RCC 7860 (cell line): ENCODE measurements around the gene HCN4.

Experiments
- DNase-seq: peaks from one replicate; pipeline ENCODE4 v3.0.0-alpha.2; 2015; ENCODE audit warnings: low spot score
- FAIRE-seq: peaks from 2 replicates; lab custom pipeline; 2012; peaks lifted over from hg19 to GRCh38; lab: Jason Lieb, UNC

HCN4 gene

DNA sequence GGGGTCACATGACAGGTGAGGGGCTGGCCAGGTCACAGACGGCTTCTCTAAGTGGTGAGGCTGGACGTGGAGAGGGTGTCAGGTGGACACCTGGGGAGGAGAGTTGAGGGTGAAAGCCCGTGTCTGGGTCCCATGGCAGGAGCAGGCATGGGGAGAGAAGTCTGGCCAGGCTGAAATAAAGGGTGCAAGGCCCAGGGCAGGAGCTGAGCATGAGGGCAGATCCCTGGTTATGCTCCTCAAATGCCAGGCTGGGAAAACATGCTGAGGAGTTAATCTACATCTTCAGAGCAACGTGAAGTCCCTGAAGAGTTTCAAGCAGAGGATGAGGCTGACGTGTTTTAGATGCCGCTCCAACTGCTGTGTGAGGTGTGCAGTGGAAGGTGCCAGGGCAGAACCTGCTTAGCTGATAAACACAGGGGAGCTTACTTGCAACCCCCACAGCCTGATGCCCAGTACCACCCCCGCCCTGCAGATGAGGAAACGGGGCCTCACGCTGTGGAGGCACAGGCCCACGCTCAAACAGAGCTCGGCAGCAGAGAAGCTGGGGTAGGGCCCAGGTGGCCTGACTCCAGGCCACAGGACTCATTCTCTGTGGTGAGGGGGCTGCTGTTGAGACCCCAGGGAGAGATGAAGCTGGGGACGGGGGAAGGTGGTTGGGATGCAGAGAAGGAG lies 40.5 kb downstream of the HCN4 start:
- DNase-seq = no peak
- FAIRE-seq = no peak

DNA sequence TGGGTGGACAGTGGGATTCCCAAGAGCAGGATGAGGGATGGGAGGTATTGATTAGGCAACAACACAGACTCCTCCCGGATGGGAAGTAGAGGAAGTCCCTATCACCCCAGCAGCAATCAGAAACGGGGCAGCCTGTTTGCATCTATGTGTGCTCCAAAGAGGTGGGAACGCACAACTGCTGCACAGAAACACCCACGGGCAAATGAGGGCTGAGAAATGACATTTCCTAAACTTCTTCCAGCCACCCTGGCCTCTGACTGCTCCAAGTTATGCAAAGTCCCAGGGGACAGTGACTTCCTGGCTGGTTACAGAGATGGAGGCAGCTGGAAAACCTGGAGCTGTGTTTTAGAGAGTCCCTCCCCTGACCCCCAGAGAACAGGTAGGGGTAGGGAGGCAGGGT lies 42.6 kb downstream of the HCN4 start:
- DNase-seq = no peak
- no peak for FAIRE-seq

GRCh38 chr15:73325191-73325861 lies 43.4 kb downstream of the HCN4 start:
- no peak for FAIRE-seq
- DNase-seq = peak; percentile 22

- FAIRE-seq (no peak), DNase-seq (no peak)
Measured at GRCh38 chr15:73324496-73325170, 44.1 kb downstream of the HCN4 start.

GRCh38 chr15:73323956-73324355 lies 44.8 kb downstream of the HCN4 start:
- FAIRE-seq (no peak), DNase-seq (no peak)

- DNase-seq (no peak), FAIRE-seq (no peak)
Measured at GRCh38 chr15:73323374-73323955, 45.3 kb downstream of the HCN4 start.

DNA sequence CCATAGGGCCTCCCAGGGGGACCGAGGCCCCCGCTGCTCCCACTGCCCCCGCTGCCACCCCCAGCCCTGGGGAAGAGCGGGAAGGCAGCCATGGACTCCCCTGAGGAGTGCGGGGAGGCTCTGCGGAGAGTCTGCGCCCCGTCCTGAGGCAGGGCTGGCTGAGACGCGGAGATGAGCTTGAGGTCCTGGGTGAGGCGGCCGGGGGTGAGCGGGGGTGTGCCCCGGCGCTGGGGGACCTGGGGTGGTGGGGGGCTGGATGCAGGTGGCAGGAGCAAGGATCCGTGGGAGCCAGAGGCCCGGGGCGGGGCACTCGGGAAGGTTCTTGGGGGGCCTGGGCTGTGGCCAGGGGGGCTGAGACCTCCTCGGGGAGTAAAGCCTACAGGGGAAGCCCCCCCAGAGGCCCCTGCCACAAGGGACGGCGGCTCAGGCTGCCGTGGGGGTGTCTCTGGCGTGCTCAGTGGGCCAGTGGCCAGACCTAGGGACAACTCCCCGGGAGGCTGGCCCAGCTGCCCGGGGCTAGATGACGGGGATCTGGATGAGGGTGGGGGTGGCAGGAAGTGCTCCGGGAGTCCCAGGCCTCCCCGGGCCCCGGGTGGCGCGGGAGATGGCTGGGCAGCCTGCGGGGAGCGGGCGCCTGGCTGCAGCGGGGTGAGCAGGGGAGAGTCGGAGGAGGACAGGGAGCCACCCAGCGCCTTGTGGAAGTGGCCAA lies 45.9 kb downstream of the HCN4 start:
- FAIRE-seq (no peak), DNase-seq (no peak)

DNA sequence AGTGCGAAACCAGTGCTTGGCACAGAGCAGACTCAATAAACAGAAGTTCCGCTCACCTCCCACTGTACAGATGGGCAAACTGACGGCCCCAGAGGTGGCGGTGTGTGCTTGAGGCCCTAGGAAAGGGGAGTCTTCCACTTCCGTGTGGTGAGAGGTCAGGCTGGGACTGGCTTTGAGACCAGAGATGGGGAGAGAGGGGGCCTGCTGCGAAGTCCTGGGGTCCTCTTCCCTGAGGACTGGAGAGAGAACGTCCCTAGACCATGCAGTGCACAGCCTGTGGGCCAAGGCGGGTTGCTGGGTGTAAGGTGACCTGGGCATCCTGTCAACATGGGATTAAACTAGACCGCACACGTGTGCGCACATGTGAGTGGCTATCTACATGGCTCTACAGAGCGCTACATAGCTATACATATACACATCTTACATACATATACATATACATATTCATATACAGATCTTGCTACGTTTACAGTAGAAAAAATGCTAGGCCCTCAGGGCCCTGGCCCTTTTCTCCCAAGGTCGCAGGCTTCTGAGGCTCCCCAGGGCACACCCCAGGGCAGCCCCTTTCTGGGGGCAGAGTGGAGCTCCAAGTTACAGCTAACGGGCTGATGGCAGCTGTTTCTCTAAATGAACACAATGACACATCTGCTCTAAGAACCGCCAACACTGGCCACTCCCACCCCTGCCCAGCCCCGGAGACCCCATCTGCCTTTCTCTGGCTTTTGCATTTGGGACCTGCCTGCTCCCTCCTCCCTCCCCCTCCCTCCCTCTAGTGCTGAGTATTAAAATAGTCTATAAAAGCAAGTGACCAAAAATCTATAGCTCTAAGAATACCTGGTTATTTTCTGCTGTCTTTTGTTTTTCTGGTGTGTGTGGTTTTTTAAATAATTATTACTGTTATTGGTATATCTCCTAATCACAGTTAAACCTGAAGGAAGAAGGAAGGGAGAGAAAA lies 47.0 kb downstream of the HCN4 start:
- DNase-seq = no peak

GRCh38 chr15:73320619-73321180 lies 48.1 kb downstream of the HCN4 start:
- FAIRE-seq (no peak), DNase-seq (no peak)

More for the DNA sequence above, 47.0 kb downstream of the HCN4 start:
- no peak for FAIRE-seq

- DNase-seq = no peak
- FAIRE-seq = no peak
Measured at GRCh38 chr15:73319460-73320245, 49.1 kb downstream of the HCN4 start.

DNA sequence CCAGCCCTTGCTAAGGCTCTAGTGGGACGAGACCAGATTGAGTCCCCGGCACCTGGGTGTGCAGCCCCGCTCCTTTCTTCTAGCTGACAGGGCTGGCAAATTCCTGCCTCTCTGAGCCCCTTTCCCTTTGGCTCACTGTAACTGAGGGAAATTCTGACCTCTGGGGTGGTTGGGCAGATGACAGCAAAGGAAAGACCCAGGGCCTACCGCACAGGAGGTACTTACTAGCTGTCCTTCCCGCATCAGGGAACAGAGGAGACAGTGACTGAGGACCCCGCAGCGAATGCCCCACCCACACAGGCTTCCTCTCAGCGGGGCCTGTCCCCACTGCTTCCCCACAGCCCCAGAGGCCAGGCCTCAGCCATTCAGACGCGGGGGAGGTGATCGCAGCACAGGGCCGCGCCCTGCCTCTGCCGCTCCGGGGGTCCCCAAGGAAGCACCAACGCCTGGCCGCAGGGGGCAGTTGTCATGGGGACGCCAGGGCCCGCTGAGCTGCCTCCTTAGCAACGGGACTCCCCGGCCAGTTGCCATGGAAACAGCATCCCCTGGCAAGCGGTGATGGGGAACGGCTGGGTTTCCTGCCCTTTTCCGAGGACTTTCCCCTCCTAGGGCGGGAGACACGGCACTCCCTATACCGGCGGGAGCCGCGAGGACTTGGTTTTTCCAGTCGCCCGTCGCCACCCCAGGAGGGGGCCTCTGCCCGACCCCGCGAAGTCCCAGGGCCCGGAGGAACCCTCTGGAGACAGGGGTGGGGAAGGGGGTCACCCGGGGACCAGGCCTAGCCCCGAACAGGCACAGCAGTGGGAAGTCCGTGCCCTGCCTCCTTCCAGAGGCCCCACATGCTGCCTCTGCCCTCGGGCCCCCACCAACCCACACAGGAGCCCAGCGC lies 50.1 kb downstream of the HCN4 start:
- FAIRE-seq (no peak), DNase-seq (peak; percentile 26)

- DNase-seq (peak; percentile 21), FAIRE-seq (no peak)
Measured at GRCh38 chr15:73317651-73318462, 50.9 kb downstream of the HCN4 start.

DNA sequence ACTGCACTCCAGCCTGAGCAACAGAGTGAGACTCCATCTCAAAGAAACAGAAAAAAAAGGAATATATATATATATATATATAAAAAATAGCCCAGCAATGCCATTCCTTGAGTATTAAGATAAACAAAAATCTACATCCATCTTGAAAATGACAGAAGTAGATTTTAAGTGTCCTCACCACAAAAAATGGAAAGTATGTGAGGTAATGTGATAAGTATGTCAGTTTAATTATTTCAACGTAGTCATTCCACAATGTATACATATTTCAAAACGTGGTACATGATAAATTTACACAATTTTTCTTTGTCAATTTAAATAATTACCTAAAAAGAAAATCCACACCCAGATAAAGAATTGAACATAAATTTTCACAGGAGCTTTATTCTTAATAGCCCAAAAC lies 54.9 kb downstream of the HCN4 start:
- no peak for FAIRE-seq
- no peak for DNase-seq

- no peak for DNase-seq
- FAIRE-seq = no peak
Measured at GRCh38 chr15:73308305-73308704, 60.5 kb downstream of the HCN4 start.

GRCh38 chr15:73305331-73306211 lies 63.2 kb downstream of the HCN4 start:
- no peak for FAIRE-seq
- peak; percentile 47 for DNase-seq

DNA sequence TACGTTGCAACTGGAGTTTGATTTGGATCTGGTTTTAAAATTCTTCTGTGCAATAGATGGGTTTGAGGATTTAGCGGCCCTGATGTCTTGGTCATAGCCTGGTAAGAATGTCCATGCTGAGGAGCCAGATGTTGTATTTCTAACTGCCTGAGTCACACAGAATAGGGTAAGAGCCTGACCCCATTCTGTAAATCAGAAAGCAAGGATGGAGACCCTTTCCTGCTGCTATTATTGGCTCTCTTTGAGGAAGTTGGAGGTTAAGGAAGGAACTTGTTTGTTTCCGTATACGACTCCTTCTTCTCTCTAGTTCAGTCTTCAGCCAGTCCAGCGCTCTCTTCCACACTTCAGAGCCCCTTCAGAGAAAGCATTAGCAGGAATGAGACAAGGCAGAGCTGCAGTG lies 65.1 kb downstream of the HCN4 start:
- no peak for DNase-seq

More for the DNA sequence above, 65.1 kb downstream of the HCN4 start:
- FAIRE-seq = no peak
